Dendritic cell treated with granulocyte-macrophage colony-stimulating factor and Interleukin-4, amounts not matched to agents 40 ng/mL and 50 ng/mL, for 4 days (primary cell): ENCODE measurements around the gene RMI1.
"Not testable (repeated sequence)": the region's sequence is repeated elsewhere in the genome, so short reads cannot be mapped to it uniquely, and the experiment has no call there.

Experiments used
- H3K27ac Mint-ChIP-seq: one replicate; pipeline ENCODE4 v1.8.0; 2022; ENCODE audit warnings: mild to moderate bottlenecking, mixed read lengths
- H3K27me3 Mint-ChIP-seq: one replicate; pipeline ENCODE4 v1.8.0; 2022; ENCODE audit warnings: mild to moderate bottlenecking, mixed read lengths
- H3K36me3 Mint-ChIP-seq: one replicate; pipeline ENCODE4 v1.8.0; 2022; ENCODE audit warnings: low read depth, mixed read lengths
- H3K4me1 Mint-ChIP-seq: one replicate; pipeline ENCODE4 v1.8.0; 2022; ENCODE audit warnings: low read depth, mixed read lengths
- H3K4me3 Mint-ChIP-seq: one replicate; pipeline ENCODE4 v1.8.0; 2022; ENCODE audit warnings: mild to moderate bottlenecking, moderate library complexity, mixed read lengths
- H3K9me3 Mint-ChIP-seq: one replicate; pipeline ENCODE4 v1.8.0; 2022; ENCODE audit warnings: mixed read lengths
- intact Hi-C: fragments of 100-400 bp; cut with micrococcal nuclease; formaldehyde crosslinking; loops from one replicate; pipeline ENCODE4 v1.15.0; 2022

RMI1 gene

GRCh38 chr9:83980395-83981125 is at the start of gene RMI1:
Gene RMI1, plus strand, starts transcription at chr9:83980805. Its CDS starts 20,182 bp downstream, at chr9:84000987.
- H3K36me3 Mint-ChIP-seq = peaks cover 69% of the 10 kb centered on the region
- H3K9me3 Mint-ChIP-seq = no peaks in the 10 kb centered on the region
- intact Hi-C loops = loop anchor here (1.0 to 5.0 kb wide), 3 partner anchors 24 to 1962 kb away; partner anchors contain the start of genes KIF27 and NAA35
- H3K27me3 Mint-ChIP-seq = no peaks in the 10 kb centered on the region
- peak within 1 kb of the TSS; percentile 97 for H3K4me3 Mint-ChIP-seq
- H3K4me1 Mint-ChIP-seq = peaks cover 37% of the 10 kb centered on the region
- peak within 1 kb of the TSS; percentile 99 for H3K27ac Mint-ChIP-seq

- intact Hi-C loops = no loop called here
- Mint-ChIP-seq H3K9me3 (no peaks in the 10 kb centered on the region), H3K4me1 (peaks cover 45% of the 10 kb centered on the region), H3K36me3 (no peaks in the 10 kb centered on the region), H3K4me3 (no peak overlapping the region), H3K27ac (no peak overlapping the region), H3K27me3 (no peaks in the 10 kb centered on the region)
Observed at GRCh38 chr9:83930881-83931280, 49.7 kb upstream of the RMI1 start.

- Mint-ChIP-seq H3K27me3 (no peaks in the 10 kb centered on the region), H3K27ac (peak overlapping the region; percentile 26), H3K4me3 (no peak overlapping the region), H3K36me3 (no peaks in the 10 kb centered on the region), H3K9me3 (no peaks in the 10 kb centered on the region), H3K4me1 (peaks cover 45% of the 10 kb centered on the region)
- intact Hi-C loops = no loop called here
Observed at GRCh38 chr9:83932011-83932410, 48.6 kb upstream of the RMI1 start.

GRCh38 chr9:83932851-83933250 is 47.8 kb upstream of the RMI1 start:
- Mint-ChIP-seq H3K27ac (no peak overlapping the region), H3K27me3 (no peaks in the 10 kb centered on the region), H3K4me1 (peaks cover 40% of the 10 kb centered on the region), H3K36me3 (no peaks in the 10 kb centered on the region), H3K4me3 (no peak overlapping the region), H3K9me3 (no peaks in the 10 kb centered on the region)
- intact Hi-C loops = no loop called here

GRCh38 chr9:83933790-83934189 is 46.8 kb upstream of the RMI1 start:
- intact Hi-C loops = no loop called here
- no peak overlapping the region for H3K4me3 Mint-ChIP-seq
- H3K36me3 Mint-ChIP-seq = peaks cover 7% of the 10 kb centered on the region
- no peaks in the 10 kb centered on the region for H3K9me3 Mint-ChIP-seq
- H3K27ac Mint-ChIP-seq = no peak overlapping the region
- peaks cover 36% of the 10 kb centered on the region for H3K4me1 Mint-ChIP-seq
- no peaks in the 10 kb centered on the region for H3K27me3 Mint-ChIP-seq

GRCh38 chr9:83934569-83935275 is 45.9 kb upstream of the RMI1 start:
- Mint-ChIP-seq H3K4me3 (no peak overlapping the region), H3K9me3 (no peaks in the 10 kb centered on the region), H3K36me3 (peaks cover 16% of the 10 kb centered on the region), H3K27me3 (no peaks in the 10 kb centered on the region), H3K4me1 (peaks cover 36% of the 10 kb centered on the region), H3K27ac (no peak overlapping the region)
- intact Hi-C loops = no loop called here

GRCh38 chr9:83935276-83935935 is 45.2 kb upstream of the RMI1 start:
- H3K4me1 Mint-ChIP-seq = peaks cover 36% of the 10 kb centered on the region
- no peak overlapping the region for H3K27ac Mint-ChIP-seq
- H3K9me3 Mint-ChIP-seq = no peaks in the 10 kb centered on the region
- no peak overlapping the region for H3K4me3 Mint-ChIP-seq
- intact Hi-C loops = no loop called here
- peaks cover 16% of the 10 kb centered on the region for H3K36me3 Mint-ChIP-seq
- H3K27me3 Mint-ChIP-seq = no peaks in the 10 kb centered on the region

GRCh38 chr9:83936523-83936922 is 44.1 kb upstream of the RMI1 start:
- no peak overlapping the region for H3K4me3 Mint-ChIP-seq
- intact Hi-C loops = no loop called here
- no peaks in the 10 kb centered on the region for H3K27me3 Mint-ChIP-seq
- H3K4me1 Mint-ChIP-seq = peaks cover 25% of the 10 kb centered on the region
- H3K36me3 Mint-ChIP-seq = peaks cover 26% of the 10 kb centered on the region
- H3K27ac Mint-ChIP-seq = no peak overlapping the region
- no peaks in the 10 kb centered on the region for H3K9me3 Mint-ChIP-seq

- Mint-ChIP-seq H3K27me3 (no peaks in the 10 kb centered on the region), H3K4me1 (peaks cover 17% of the 10 kb centered on the region)
- intact Hi-C loops = loop anchor here (1.0 kb wide), 3 partner anchors 235 to 377 kb away; no protein-coding TSS in a partner anchor
Observed at GRCh38 chr9:83937861-83938455, 42.6 kb upstream of the RMI1 start.

GRCh38 chr9:83940590-83941303 is 39.9 kb upstream of the RMI1 start:
- H3K4me3 Mint-ChIP-seq = no peak overlapping the region
- H3K27me3 Mint-ChIP-seq = no peaks in the 10 kb centered on the region
- peaks cover 64% of the 10 kb centered on the region for H3K36me3 Mint-ChIP-seq
- intact Hi-C loops = no loop called here
- H3K9me3 Mint-ChIP-seq = no peaks in the 10 kb centered on the region
- no peaks in the 10 kb centered on the region for H3K4me1 Mint-ChIP-seq
- no peak overlapping the region for H3K27ac Mint-ChIP-seq

More at GRCh38 chr9:83937861-83938455, 42.6 kb upstream of the RMI1 start:
- H3K4me3 Mint-ChIP-seq = no peak overlapping the region
- no peak overlapping the region for H3K27ac Mint-ChIP-seq
- H3K9me3 Mint-ChIP-seq = no peaks in the 10 kb centered on the region
- peaks cover 40% of the 10 kb centered on the region for H3K36me3 Mint-ChIP-seq

GRCh38 chr9:83948096-83948495 is 32.5 kb upstream of the RMI1 start:
- H3K27me3 Mint-ChIP-seq, H3K9me3 Mint-ChIP-seq, H3K4me1 Mint-ChIP-seq, intact Hi-C loops, H3K27ac Mint-ChIP-seq, H3K4me3 Mint-ChIP-seq: not testable (repeated sequence)
- H3K36me3 Mint-ChIP-seq = peaks cover 78% of the 10 kb centered on the region

GRCh38 chr9:83956086-83956435 is 24.5 kb upstream of the RMI1 start:
- H3K27me3 Mint-ChIP-seq = no peaks in the 10 kb centered on the region
- H3K4me3 Mint-ChIP-seq = peak overlapping the region; percentile 89
- H3K36me3 Mint-ChIP-seq = peaks cover 26% of the 10 kb centered on the region
- H3K4me1 Mint-ChIP-seq = peaks cover 15% of the 10 kb centered on the region
- no peaks in the 10 kb centered on the region for H3K9me3 Mint-ChIP-seq
- intact Hi-C loops = loop anchor here (1.0 kb wide), 1 partner anchor 24 kb away; the partner anchor contains the start of genes HNRNPK and RMI1
- peak overlapping the region; percentile 99 for H3K27ac Mint-ChIP-seq
